ENCODE results near the gene NCCRP1. TPM values are rescaled to one million over a fixed set of nuclear protein-coding genes. Genes with fewer than 3 reads are reported as not detected.
A peak's percentile ranks its signal among the peaks of the same experiment; 100 is the strongest.

Gene NCCRP1
- total RNA-seq, 1 experiment from 2014 or later: 0.46 TPM

GRCh38 chr19:39179754-39180153 is 17.0 kb upstream of the NCCRP1 start:
- in situ Hi-C loops (cut with HindIII; ENCODE audit: low pct_unique_long_range_greater_than_20kb, low sequenced_read_pairs) (loop anchor here (10.0 kb wide), 1 partner anchor 65 kb away; no protein-coding TSS in a partner anchor), intact Hi-C loops (cut with micrococcal nuclease; ENCODE audit: unreplicated experiment) (loop anchor here (10.0 kb wide), 1 partner anchor 215 kb away; no protein-coding TSS in a partner anchor)
- DNase-seq (ENCODE audit: low read depth, low spot score) (no peak), ATAC-seq (0 out of 2 replicates have a peak, but pooled peaks have one; percentile 1)
- ChIA-PET CTCF (no interaction called here), POLR2A (interaction anchor here (0.6 kb wide), 2 partner anchors 50 to 78 kb away, joined by 4 to 5 read pairs; no protein-coding TSS in a partner anchor)
- no peaks in the 10 kb centered on the region for H3K9me3 ChIP-seq (ENCODE audit: control insufficient read depth, insufficient read depth, low read depth, low read length)
- no peak overlapping the region for H3K4me3 ChIP-seq (ENCODE audit: low read depth in 2 of 2, low read length in 2 of 2)
- no peaks in the 10 kb centered on the region for H3K4me1 ChIP-seq (ENCODE audit: control insufficient read depth, insufficient read depth, low read length)
- H3K36me3 ChIP-seq (ENCODE audit: control insufficient read depth, insufficient read depth, low read length): peaks cover 25% of the 10 kb centered on the region; the same call in 1 of the 2 replicates
- TF ChIP-seq TCF7L2 (IDR thresholded peaks at IDR 0.05; ENCODE audit: low read depth, low read length): no peak
- TF ChIP-seq SIN3A (IDR thresholded peaks at IDR 0.05; ENCODE audit: borderline replicate concordance, insufficient read depth, low read depth, low read length): no peak
- TF ChIP-seq POLR2AphosphoS5 (IDR thresholded peaks at IDR 0.05; ENCODE audit: low read depth, low read length): no peak; the same call in 1 of the 2 replicates
- TF ChIP-seq, protein P1, sequence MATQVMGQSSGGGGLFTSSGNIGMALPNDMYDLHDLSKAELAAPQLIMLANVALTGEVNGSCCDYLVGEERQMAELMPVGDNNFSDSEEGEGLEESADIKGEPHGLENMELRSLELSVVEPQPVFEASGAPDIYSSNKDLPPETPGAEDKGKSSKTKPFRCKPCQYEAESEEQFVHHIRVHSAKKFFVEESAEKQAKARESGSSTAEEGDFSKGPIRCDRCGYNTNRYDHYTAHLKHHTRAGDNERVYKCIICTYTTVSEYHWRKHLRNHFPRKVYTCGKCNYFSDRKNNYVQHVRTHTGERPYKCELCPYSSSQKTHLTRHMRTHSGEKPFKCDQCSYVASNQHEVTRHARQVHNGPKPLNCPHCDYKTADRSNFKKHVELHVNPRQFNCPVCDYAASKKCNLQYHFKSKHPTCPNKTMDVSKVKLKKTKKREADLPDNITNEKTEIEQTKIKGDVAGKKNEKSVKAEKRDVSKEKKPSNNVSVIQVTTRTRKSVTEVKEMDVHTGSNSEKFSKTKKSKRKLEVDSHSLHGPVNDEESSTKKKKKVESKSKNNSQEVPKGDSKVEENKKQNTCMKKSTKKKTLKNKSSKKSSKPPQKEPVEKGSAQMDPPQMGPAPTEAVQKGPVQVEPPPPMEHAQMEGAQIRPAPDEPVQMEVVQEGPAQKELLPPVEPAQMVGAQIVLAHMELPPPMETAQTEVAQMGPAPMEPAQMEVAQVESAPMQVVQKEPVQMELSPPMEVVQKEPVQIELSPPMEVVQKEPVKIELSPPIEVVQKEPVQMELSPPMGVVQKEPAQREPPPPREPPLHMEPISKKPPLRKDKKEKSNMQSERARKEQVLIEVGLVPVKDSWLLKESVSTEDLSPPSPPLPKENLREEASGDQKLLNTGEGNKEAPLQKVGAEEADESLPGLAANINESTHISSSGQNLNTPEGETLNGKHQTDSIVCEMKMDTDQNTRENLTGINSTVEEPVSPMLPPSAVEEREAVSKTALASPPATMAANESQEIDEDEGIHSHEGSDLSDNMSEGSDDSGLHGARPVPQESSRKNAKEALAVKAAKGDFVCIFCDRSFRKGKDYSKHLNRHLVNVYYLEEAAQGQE (IDR thresholded peaks at IDR 0.05; ENCODE audit: insufficient read depth in 1 of 2, low read depth in 2 of 2, low read length in 1 of 2): no peak
- no peak for TF ChIP-seq CTCF (IDR thresholded peaks at IDR 0.05)
- H3K27ac ChIP-seq (ENCODE audit: low read length): no peak overlapping the region
- BruUV-seq (replicated peaks): no TSS peak
- H3K27me3 ChIP-seq (ENCODE audit: control insufficient read depth, insufficient read depth, low read length): no peaks in the 10 kb centered on the region

DNA sequence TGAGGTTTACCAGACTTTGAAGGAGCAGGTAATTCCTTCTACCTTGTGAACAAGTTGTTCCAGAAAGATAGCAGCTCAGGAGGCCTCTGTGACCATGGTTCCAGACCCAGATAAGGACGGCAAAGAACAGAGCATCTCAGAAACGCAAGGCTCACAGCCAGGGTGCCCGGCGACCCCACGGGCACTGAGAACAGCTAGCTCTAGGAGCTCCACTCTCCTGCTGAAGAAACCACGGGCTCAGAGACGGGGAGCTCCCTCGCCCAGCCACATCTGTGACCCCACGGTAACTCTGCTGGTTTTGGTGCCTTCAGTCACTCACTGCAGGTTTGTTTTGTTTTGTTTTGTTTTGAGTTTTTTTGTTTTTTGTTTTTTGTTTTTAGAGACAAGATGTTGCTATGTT is 16.0 kb upstream of the NCCRP1 start:
- TF ChIP-seq SIN3A (IDR thresholded peaks at IDR 0.05; ENCODE audit: borderline replicate concordance, insufficient read depth, low read depth, low read length) (no peak), CTCF (IDR thresholded peaks at IDR 0.05) (no peak), POLR2AphosphoS5 (IDR thresholded peaks at IDR 0.05; ENCODE audit: low read depth, low read length) (no peak), TCF7L2 (IDR thresholded peaks at IDR 0.05; ENCODE audit: low read depth, low read length) (no peak)
- TF ChIP-seq, protein P1 (IDR thresholded peaks at IDR 0.05; ENCODE audit: insufficient read depth in 1 of 2, low read depth in 2 of 2, low read length in 1 of 2): no peak
- Histone ChIP-seq H3K27me3 (ENCODE audit: control insufficient read depth, insufficient read depth, low read length) (no peaks in the 10 kb centered on the region), H3K36me3 (ENCODE audit: control insufficient read depth, insufficient read depth, low read length) (peaks cover 25% of the 10 kb centered on the region; the same call in 1 of the 2 replicates), H3K9me3 (ENCODE audit: control insufficient read depth, insufficient read depth, low read depth, low read length) (no peaks in the 10 kb centered on the region), H3K4me1 (ENCODE audit: control insufficient read depth, insufficient read depth, low read length) (no peaks in the 10 kb centered on the region), H3K27ac (ENCODE audit: low read length) (no peak overlapping the region), H3K4me3 (ENCODE audit: low read depth in 2 of 2, low read length in 2 of 2) (no peak overlapping the region)
- DNase-seq (ENCODE audit: low read depth, low spot score) (no peak), ATAC-seq (no peak)
- BruUV-seq (replicated peaks): TSS peak; percentile 2
- CTCF ChIA-PET: no interaction called here
- in situ Hi-C loops (cut with HindIII; ENCODE audit: low pct_unique_long_range_greater_than_20kb, low sequenced_read_pairs): no loop called here
- POLR2A ChIA-PET: no interaction called here
- intact Hi-C loops (cut with micrococcal nuclease; ENCODE audit: unreplicated experiment): loop anchor here (10.0 kb wide), 1 partner anchor 216 kb away; no protein-coding TSS in a partner anchor

Data from Panc1 (cell line).